ENCODE results near the gene OR8H3. TPM values are rescaled to one million over a fixed set of nuclear protein-coding genes. Genes with fewer than 3 reads are reported as not detected.

The OR8H3 gene
- total RNA-seq, 2 experiments from 2014 or later: not detected

- DNase-seq (ENCODE audit: low spot score): no peak
- no peaks in the 10 kb centered on the region for H3K4me1 ChIP-seq (ENCODE audit: insufficient read depth, low read length, poor library complexity, severe bottlenecking)
- no peak overlapping the region for H3K27ac ChIP-seq (ENCODE audit: low read depth, low read length, poor library complexity, severe bottlenecking)
- no peaks in the 10 kb centered on the region for H4K20me1 ChIP-seq (ENCODE audit: insufficient read depth, low read length)
- no peaks in the 10 kb centered on the region for H3K79me2 ChIP-seq (ENCODE audit: insufficient read depth, low read depth, low read length)
- H3K9me2 ChIP-seq (ENCODE audit: insufficient read depth, low read length): no peaks in the 10 kb centered on the region
- no peak overlapping the region for H3K4me2 ChIP-seq (ENCODE audit: low read length)
- no peaks in the 10 kb centered on the region for H3K36me3 ChIP-seq (ENCODE audit: insufficient read depth, low read length)
- no peaks in the 10 kb centered on the region for H3K9me3 ChIP-seq (ENCODE audit: low read length)
- TF ChIP-seq EZH2phosphoT487 (IDR thresholded peaks at IDR 0.05; ENCODE audit: borderline replicate concordance, low read depth, low read length) (no peak), CTCF (conservative IDR thresholded peaks at IDR 0.05; ENCODE audit: low read length) (no peak)
- CTCF ChIA-PET (ENCODE audit: unreplicated experiment): no interaction called here
- intact Hi-C loops (cut with micrococcal nuclease; ENCODE audit: unreplicated experiment): no loop called here
- POLR2A ChIA-PET: no interaction called here
- no peak overlapping the region for H3K4me3 ChIP-seq (ENCODE audit: low read depth, low read length, poor library complexity, severe bottlenecking)
- no peak overlapping the region for H2AFZ ChIP-seq (ENCODE audit: low read length)
- BruUV-seq (replicated peaks): no TSS peak
These were observed 41.6 kb downstream of the OR8H3 start for GRCh38 chr11:56163804-56164203.

GRCh38 chr11:56172256-56172830 is 50.2 kb downstream of the OR8H3 start:
- no peaks in the 10 kb centered on the region for H3K4me1 ChIP-seq (ENCODE audit: insufficient read depth, low read length, poor library complexity, severe bottlenecking)
- CTCF ChIA-PET (ENCODE audit: unreplicated experiment): no interaction called here
- no TSS peak for BruUV-seq (replicated peaks)
- H3K9me2 ChIP-seq (ENCODE audit: insufficient read depth, low read length): no peaks in the 10 kb centered on the region
- H3K79me2 ChIP-seq (ENCODE audit: insufficient read depth, low read depth, low read length): no peaks in the 10 kb centered on the region
- no peak for DNase-seq (ENCODE audit: low spot score)
- H2AFZ ChIP-seq (ENCODE audit: low read length): no peak overlapping the region
- no peak overlapping the region for H3K27ac ChIP-seq (ENCODE audit: low read depth, low read length, poor library complexity, severe bottlenecking)
- H4K20me1 ChIP-seq (ENCODE audit: insufficient read depth, low read length): no peaks in the 10 kb centered on the region
- intact Hi-C loops (cut with micrococcal nuclease; ENCODE audit: unreplicated experiment): no loop called here
- no peak overlapping the region for H3K4me2 ChIP-seq (ENCODE audit: low read length)
- no peaks in the 10 kb centered on the region for H3K36me3 ChIP-seq (ENCODE audit: insufficient read depth, low read length)
- POLR2A ChIA-PET: no interaction called here
- no peak overlapping the region for H3K4me3 ChIP-seq (ENCODE audit: low read depth, low read length, poor library complexity, severe bottlenecking)
- TF ChIP-seq EZH2phosphoT487 (IDR thresholded peaks at IDR 0.05; ENCODE audit: borderline replicate concordance, low read depth, low read length): no peak
- H3K9me3 ChIP-seq (ENCODE audit: low read length): no peaks in the 10 kb centered on the region

Small RNA genes within 50 kb of the gene (small RNA-seq; reads per million reads assigned to genes)
- not detected for gene OR8I4P

Other genes starting within 250 kb of the OR8H3 start
- gene TRIM51, start 239.1 kb upstream of the OR8H3 start, total RNA-seq (2014; rRNA removed; shearing (Covaris generic)): not detected in 2 replicates
- gene TRIM51, start 239.1 kb upstream of the OR8H3 start, total RNA-seq (2022): not detected in 2 replicates
- not detected in 2 replicates for gene OR5W2, start 207.8 kb upstream of the OR8H3 start, total RNA-seq (2014; rRNA removed; shearing (Covaris generic))
- gene OR5W2, start 207.8 kb upstream of the OR8H3 start, total RNA-seq (2022): not detected in 2 replicates
- gene OR5I1, start 186.0 kb upstream of the OR8H3 start, total RNA-seq (2014; rRNA removed; shearing (Covaris generic)): not detected in 2 replicates
- gene OR5I1, start 186.0 kb upstream of the OR8H3 start, total RNA-seq (2022): not detected in 2 replicates
- gene OR10AG1, start 152.4 kb upstream of the OR8H3 start, total RNA-seq (2014; rRNA removed; shearing (Covaris generic)): not detected in 2 replicates
- gene OR10AG1, start 152.4 kb upstream of the OR8H3 start, total RNA-seq (2022): not detected in 2 replicates
- gene OR5F1, start 127.7 kb upstream of the OR8H3 start, total RNA-seq (2014; rRNA removed; shearing (Covaris generic)): 0.22 TPM in 1 of 2 replicates, not detected in the other
- not detected in 2 replicates for gene OR5F1, start 127.7 kb upstream of the OR8H3 start, total RNA-seq (2022)
- gene OR5AS1, start 94.7 kb upstream of the OR8H3 start, total RNA-seq (2014; rRNA removed; shearing (Covaris generic)): not detected in 2 replicates
- not detected in 2 replicates for gene OR5AS1, start 94.7 kb upstream of the OR8H3 start, total RNA-seq (2022)
- gene OR8I2, start 29.1 kb upstream of the OR8H3 start, total RNA-seq (2014; rRNA removed; shearing (Covaris generic)): not detected in 2 replicates
- gene OR8I2, start 29.1 kb upstream of the OR8H3 start, total RNA-seq (2022): not detected in 2 replicates
- not detected in 2 replicates for gene OR8H2, start 18.7 kb upstream of the OR8H3 start, total RNA-seq (2014; rRNA removed; shearing (Covaris generic))
- not detected in 2 replicates for gene OR8H2, start 18.7 kb upstream of the OR8H3 start, total RNA-seq (2022)
- not detected in 2 replicates for gene OR8J3, start 17.8 kb downstream of the OR8H3 start, total RNA-seq (2014; rRNA removed; shearing (Covaris generic))
- not detected in 2 replicates for gene OR8J3, start 17.8 kb downstream of the OR8H3 start, total RNA-seq (2022)
- not detected in 2 replicates for gene OR8K5, start 37.9 kb downstream of the OR8H3 start, total RNA-seq (2014; rRNA removed; shearing (Covaris generic))
- not detected in 2 replicates for gene OR8K5, start 37.9 kb downstream of the OR8H3 start, total RNA-seq (2022)
- gene OR5J2, start 54.2 kb downstream of the OR8H3 start, total RNA-seq (2014; rRNA removed; shearing (Covaris generic)): not detected in 2 replicates
- not detected in 2 replicates for gene OR5J2, start 54.2 kb downstream of the OR8H3 start, total RNA-seq (2022)
- not detected in 2 replicates for gene OR5T2, start 111.9 kb downstream of the OR8H3 start, total RNA-seq (2014; rRNA removed; shearing (Covaris generic))
- gene OR5T2, start 111.9 kb downstream of the OR8H3 start, total RNA-seq (2022): not detected in 2 replicates
- gene OR5T3, start 129.9 kb downstream of the OR8H3 start, total RNA-seq (2014; rRNA removed; shearing (Covaris generic)): not detected in 2 replicates
- gene OR5T3, start 129.9 kb downstream of the OR8H3 start, total RNA-seq (2022): not detected in 2 replicates
- gene OR5T1, start 151.8 kb downstream of the OR8H3 start, total RNA-seq (2014; rRNA removed; shearing (Covaris generic)): not detected in 2 replicates
- gene OR5T1, start 151.8 kb downstream of the OR8H3 start, total RNA-seq (2022): not detected in 2 replicates
- not detected in 2 replicates for gene OR8H1, start 169.9 kb downstream of the OR8H3 start, total RNA-seq (2014; rRNA removed; shearing (Covaris generic))
- gene OR8H1, start 169.9 kb downstream of the OR8H3 start, total RNA-seq (2022): not detected in 2 replicates
- not detected in 2 replicates for gene OR8K3, start 192.8 kb downstream of the OR8H3 start, total RNA-seq (2014; rRNA removed; shearing (Covaris generic))
- not detected in 2 replicates for gene OR8K3, start 192.8 kb downstream of the OR8H3 start, total RNA-seq (2022)
- not detected in 2 replicates for gene OR8K1, start 223.7 kb downstream of the OR8H3 start, total RNA-seq (2014; rRNA removed; shearing (Covaris generic))
- not detected in 2 replicates for gene OR8K1, start 223.7 kb downstream of the OR8H3 start, total RNA-seq (2022)
- not detected in 2 replicates for gene OR8J1, start 231.9 kb downstream of the OR8H3 start, total RNA-seq (2014; rRNA removed; shearing (Covaris generic))
- not detected in 2 replicates for gene OR8J1, start 231.9 kb downstream of the OR8H3 start, total RNA-seq (2022)

Measured in OCI-LY7 (cell line).